ENCODE data around the gene CDC20B.
"Not testable (repeated sequence)": the region's sequence is repeated elsewhere in the genome, so short reads cannot be mapped to it uniquely, and the experiment has no call there.

The CDC20B gene

DNA sequence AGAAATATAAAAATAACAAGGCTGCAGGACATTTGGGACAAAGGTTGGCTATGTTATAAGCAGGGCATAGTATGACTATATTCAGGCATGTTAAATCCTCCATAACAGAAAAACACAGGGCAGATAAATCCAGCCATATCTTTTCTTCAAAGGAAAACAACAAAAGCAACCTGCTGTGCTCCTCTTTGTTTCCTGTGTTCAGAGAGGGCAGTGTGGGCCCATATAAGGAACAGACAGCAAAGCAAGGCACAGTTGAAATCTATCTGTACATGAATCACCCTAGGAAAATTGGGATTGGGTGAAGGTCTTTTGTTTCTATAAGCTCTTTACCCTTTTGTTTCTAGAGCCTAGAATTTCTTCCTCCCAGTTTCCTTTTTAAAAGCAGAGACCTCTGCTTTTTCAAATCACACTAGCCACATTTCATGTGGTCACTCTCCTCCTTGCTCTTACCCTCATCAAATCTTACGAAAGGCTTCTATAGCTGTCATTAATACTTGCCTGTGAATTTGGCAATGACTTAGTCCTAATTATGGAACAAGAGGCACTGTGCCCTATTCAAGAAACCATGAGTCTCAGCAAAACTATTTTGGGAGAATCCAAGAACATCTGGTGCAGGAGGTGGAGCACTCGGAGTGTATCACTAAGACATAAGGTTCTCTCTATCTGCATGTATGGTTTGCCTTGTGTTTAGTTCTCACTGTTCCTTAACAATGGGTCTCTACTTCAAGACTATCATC lies 68.8 kb downstream of the CDC20B start:
- DNase-seq (ENCODE audit: low read depth), result no peak

DNA sequence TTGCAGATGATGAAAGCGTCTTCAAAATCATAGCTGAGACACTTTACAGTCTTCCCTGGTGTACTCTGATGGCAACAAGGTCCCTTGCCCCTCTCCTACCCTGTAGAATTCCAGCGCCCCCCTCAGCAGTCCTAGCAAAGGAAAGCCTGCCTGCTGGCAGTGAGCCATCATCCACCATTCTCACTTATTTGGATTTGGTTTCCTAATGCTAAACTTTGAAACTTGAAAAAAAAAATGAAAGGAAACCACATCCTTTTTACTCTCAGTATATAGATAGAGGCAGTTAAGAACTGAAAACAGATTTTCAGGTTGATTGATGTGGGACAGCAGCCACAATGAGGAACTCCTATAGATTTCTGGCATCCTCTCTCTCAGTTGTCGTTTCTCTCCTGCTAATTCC lies 70.6 kb downstream of the CDC20B start, which contains the start of gene GZMA:
TSS of gene GZMA (plus strand) at position 299 of the 400 bp plus-strand sequence. CDS start at position 336, 37 bp downstream.
- no peak for DNase-seq (ENCODE audit: low read depth)

GRCh38 chr5:55101556-55102276 lies 71.3 kb downstream of the CDC20B start:
- no peak for DNase-seq (ENCODE audit: low read depth)

- not testable (repeated sequence) for DNase-seq (ENCODE audit: low read depth)
These were observed 71.8 kb downstream of the CDC20B start for GRCh38 chr5:55101148-55101547.

- DNase-seq (ENCODE audit: low read depth), result no peak
These were observed 76.1 kb downstream of the CDC20B start for GRCh38 chr5:55096861-55097260.

- DNase-seq (ENCODE audit: low read depth), result no peak
These were observed 76.8 kb downstream of the CDC20B start for GRCh38 chr5:55096182-55096581.

- DNase-seq (ENCODE audit: low read depth), result not testable (repeated sequence)
These were observed 82.0 kb downstream of the CDC20B start for GRCh38 chr5:55091011-55091410.

GRCh38 chr5:55089301-55089700 lies 83.7 kb downstream of the CDC20B start:
- not testable (repeated sequence) for DNase-seq (ENCODE audit: low read depth)

DNA sequence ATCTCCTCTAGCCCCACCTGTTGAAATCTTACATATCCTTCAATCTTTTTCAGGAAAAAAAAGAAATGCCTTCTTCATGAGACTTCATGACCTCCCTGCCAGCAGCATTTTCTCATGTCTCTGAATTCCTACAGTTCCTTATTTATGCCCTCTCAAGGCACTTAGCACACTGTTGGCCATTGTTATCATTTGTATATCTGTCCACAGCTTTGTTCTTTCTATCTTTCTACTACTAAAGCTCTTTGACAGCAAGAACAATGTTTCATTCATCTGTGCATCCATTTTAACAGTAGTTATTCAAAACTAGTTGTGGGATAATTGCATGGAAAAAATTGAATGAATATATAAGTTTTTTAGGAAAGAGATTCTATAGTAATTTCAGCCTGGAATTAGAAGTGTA lies 91.4 kb downstream of the CDC20B start:
- no peak for DNase-seq (ENCODE audit: low read depth)

DNA sequence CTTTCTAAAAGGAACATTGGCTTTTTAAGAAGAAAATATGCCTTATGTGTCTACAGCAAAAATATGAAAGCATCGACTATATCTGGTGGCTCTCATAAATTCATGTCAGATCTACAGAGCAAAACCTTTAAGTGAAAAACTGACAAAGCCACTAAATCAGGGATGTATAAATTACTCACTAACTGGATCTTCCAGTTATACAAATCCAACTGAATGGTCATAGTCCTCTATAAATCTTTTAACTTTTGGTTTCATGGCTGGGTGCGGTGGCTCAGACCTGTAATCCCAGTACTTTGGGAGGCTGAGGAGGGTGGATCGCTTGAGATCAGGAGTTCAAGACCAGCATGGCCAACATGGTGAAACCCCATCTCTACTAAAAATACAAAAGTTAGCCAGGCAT lies 99.8 kb downstream of the CDC20B start:
- no peak for DNase-seq (ENCODE audit: low read depth)

DNA sequence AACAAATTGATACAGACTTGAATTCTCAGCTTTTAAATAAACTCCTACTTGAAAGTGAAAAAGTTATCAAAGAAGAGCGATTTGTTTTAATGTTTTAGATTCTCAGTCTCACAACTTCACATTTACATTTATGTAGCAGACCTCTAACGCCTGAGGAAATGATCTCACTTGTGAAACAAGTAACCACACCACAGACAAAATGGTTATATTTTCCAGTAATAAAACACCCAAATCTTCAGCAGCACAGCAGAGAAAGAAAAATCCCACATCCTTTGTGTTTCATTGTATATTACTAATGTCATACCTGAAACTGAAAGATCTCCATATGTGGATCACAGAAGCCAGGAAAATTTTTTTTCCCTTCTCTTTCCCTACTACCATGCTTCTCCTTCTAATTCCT lies 100.3 kb downstream of the CDC20B start:
- DNase-seq (ENCODE audit: low read depth), result no peak

- no peak for DNase-seq (ENCODE audit: low read depth)
These were observed 101.6 kb downstream of the CDC20B start for GRCh38 chr5:55071413-55071812.

DNA sequence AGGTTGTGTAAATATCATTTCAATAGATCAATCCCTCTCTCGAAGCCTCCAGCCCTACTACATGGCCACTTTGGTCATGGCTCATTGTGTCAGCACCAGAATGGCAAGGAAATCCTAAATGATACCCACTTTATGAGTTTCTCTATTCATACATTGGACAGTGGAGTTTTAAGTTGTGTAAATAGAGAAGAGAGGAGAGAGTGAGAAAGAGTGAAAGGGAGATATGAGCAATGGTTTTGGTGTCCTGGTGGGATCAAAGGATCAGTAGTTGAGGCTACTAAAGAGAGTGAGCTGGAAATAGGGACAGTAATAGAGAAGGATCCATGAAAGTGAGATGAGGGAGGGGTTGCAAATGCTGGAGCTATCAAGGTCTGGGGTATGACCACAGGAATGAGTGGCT lies 102.0 kb downstream of the CDC20B start:
- DNase-seq (ENCODE audit: low read depth), result no peak

GRCh38 chr5:55066277-55066676 lies 106.7 kb downstream of the CDC20B start:
- no peak for DNase-seq (ENCODE audit: low read depth)

GRCh38 chr5:55064523-55064922 lies 108.5 kb downstream of the CDC20B start:
- no peak for DNase-seq (ENCODE audit: low read depth)

- no peak for DNase-seq (ENCODE audit: low read depth)
These were observed 109.1 kb downstream of the CDC20B start for GRCh38 chr5:55063899-55064298.

GRCh38 chr5:55063220-55063863 lies 109.6 kb downstream of the CDC20B start:
- DNase-seq (ENCODE audit: low read depth), result no peak
